ENCODE measurements around the gene NFIB.

DNA sequence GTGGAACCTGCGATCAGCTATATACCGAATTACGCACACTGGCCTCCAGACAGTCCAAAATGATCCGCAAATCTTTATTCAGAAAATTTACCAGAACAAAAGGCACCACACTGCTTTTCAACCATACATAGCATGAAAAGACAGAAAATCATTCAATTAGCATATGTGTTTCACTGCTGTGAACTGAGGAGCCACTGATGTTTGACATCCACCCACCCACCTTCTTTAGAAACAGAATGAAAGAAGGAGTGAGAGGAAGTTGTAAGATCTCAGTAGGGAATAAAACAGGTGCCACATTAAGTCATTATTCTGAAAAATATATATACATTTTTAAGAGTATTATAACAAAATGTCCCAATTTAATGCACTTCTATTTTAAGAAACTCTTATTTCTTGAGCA, 156.8 kb downstream of the NFIB start:
- TF ChIP-seq, protein P1, sequence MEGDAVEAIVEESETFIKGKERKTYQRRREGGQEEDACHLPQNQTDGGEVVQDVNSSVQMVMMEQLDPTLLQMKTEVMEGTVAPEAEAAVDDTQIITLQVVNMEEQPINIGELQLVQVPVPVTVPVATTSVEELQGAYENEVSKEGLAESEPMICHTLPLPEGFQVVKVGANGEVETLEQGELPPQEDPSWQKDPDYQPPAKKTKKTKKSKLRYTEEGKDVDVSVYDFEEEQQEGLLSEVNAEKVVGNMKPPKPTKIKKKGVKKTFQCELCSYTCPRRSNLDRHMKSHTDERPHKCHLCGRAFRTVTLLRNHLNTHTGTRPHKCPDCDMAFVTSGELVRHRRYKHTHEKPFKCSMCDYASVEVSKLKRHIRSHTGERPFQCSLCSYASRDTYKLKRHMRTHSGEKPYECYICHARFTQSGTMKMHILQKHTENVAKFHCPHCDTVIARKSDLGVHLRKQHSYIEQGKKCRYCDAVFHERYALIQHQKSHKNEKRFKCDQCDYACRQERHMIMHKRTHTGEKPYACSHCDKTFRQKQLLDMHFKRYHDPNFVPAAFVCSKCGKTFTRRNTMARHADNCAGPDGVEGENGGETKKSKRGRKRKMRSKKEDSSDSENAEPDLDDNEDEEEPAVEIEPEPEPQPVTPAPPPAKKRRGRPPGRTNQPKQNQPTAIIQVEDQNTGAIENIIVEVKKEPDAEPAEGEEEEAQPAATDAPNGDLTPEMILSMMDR (IDR thresholded peaks at IDR 0.05), result no peak
- no peak for TF ChIP-seq POLR2A (IDR thresholded peaks at IDR 0.05)

Data from uterus (tissue), 2 donors.